ENCODE data around the gene ZNF469. TPM values are rescaled to one million over a fixed set of nuclear protein-coding genes. Genes with fewer than 3 reads are reported as not detected.

The ZNF469 gene
- total RNA-seq, 6 experiments from 2014 or later = 0.22 to 1.3 (median 0.37) TPM

DNA sequence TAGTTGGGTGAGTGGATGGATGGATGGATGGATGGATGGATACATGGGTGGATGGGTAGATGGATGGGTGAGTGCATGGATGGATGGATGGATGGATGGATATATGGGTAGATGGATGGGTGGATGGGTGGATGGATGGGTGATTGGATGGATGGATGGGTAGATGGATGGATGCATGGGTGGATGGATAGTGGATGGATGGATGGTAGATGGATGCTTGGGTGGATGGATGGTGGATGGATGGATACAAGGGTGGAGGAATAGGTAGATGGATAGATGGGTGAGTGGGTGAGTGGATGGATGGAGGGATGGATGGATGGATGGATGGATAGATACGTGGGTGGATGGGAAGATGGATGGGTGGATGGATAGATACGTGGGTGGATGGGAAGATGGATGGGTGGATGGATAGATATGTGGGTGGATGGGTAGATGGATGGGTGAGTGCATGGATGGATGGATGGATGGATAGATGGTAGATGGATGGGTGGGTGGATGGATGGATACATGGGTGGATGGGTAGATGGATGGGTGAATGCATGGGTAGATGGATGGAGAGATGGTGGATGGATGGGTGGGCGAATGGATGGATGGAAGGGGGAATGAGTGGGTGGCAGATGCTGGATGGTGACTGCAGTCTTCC, 19.0 kb downstream of the ZNF469 start:
- ATAC-seq (no peak), DNase-seq (no peak)
- Histone ChIP-seq H3K4me3 (no peak overlapping the region), H3K27ac (no peak overlapping the region), H3K27me3 (no peaks in the 10 kb centered on the region), H3K36me3 (no peaks in the 10 kb centered on the region), H3K4me1 (no peaks in the 10 kb centered on the region), H3K9me3 (no peaks in the 10 kb centered on the region)
- TF ChIP-seq CTCF (IDR thresholded peaks at IDR 0.05) = no peak
- WGBS (ENCODE audit: insufficient coverage, low coverage, low lambda C conversion rate, missing lambda C conversion rate) = 20% methylated on average over 3 of the region's 3 CpGs
- intact Hi-C loops (cut with DNase I) = no loop called here

GRCh38 chr16:88402551-88403240, 19.9 kb downstream of the ZNF469 start:
- no peak overlapping the region for H3K27ac ChIP-seq
- ATAC-seq (no peak), DNase-seq (no peak)
- intact Hi-C loops (cut with DNase I) = no loop called here
- H3K4me3 ChIP-seq = no peak overlapping the region
- H3K27me3 ChIP-seq = no peaks in the 10 kb centered on the region
- H3K9me3 ChIP-seq = no peaks in the 10 kb centered on the region
- H3K36me3 ChIP-seq = no peaks in the 10 kb centered on the region
- H3K4me1 ChIP-seq = no peaks in the 10 kb centered on the region
- 71% methylated on average over 18 of the region's 24 CpGs for WGBS (ENCODE audit: insufficient coverage, low coverage, low lambda C conversion rate, missing lambda C conversion rate)
- TF ChIP-seq POLR2A (IDR thresholded peaks at IDR 0.05) (no peak), CTCF (IDR thresholded peaks at IDR 0.05) (no peak)

DNA sequence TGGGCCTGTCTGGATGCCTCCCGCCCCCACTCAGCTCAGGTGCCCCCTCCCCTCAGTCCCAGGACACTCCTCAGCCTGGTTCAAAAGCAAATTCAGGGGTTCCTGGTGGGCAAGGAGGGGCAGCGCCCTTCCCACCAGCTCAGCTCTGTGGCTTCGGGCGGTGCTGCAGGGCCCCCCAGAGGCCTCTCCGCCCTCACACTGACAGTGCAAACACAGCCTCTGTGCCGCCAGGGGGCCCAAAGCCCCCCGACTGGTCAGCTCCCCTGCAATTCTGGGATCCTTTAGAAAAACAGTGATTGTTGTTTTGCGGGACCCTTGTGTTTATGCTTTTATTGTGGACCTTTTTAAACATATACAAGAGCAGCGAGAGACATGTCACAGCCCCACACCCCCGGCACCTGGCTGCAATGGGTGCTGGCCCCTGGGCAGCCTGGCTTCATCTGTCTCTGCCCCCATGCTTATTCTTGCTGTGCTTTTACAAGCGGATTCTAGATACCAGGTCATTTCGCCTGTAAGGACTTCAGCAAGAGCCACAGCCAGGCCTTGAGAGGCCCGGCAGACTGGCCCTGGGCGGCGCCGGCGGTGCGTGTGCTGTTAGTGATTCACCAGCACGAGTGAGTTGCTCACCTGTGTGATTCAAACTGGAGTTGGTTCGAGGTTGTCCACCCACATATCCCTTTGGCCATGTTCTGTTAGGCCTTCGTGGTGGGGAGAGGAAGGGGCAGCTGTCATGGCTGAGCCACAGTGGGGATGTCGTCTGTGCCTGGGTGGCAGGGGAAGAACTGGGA, 21.2 kb downstream of the ZNF469 start:
- ATAC-seq = no peak
- no peaks in the 10 kb centered on the region for H3K9me3 ChIP-seq
- WGBS (ENCODE audit: insufficient coverage, low coverage, low lambda C conversion rate, missing lambda C conversion rate) = 65% methylated on average over 8 of the region's 22 CpGs

GRCh38 chr16:88404769-88405168, 22.0 kb downstream of the ZNF469 start:
- Histone ChIP-seq H3K4me3 (no peak overlapping the region), H3K4me1 (no peaks in the 10 kb centered on the region), H3K27ac (no peak overlapping the region), H3K9me3 (no peaks in the 10 kb centered on the region), H3K36me3 (no peaks in the 10 kb centered on the region), H3K27me3 (no peaks in the 10 kb centered on the region)
- ATAC-seq (no peak), DNase-seq (no peak)
- intact Hi-C loops (cut with DNase I) = no loop called here
- 52% methylated on average over 3 of the region's 6 CpGs for WGBS (ENCODE audit: insufficient coverage, low coverage, low lambda C conversion rate, missing lambda C conversion rate)
- TF ChIP-seq CTCF (IDR thresholded peaks at IDR 0.05) (no peak), POLR2A (IDR thresholded peaks at IDR 0.05) (no peak)

More for the DNA sequence above, 21.2 kb downstream of the ZNF469 start:
- no peak overlapping the region for H3K4me3 ChIP-seq
- H3K36me3 ChIP-seq = no peaks in the 10 kb centered on the region
- TF ChIP-seq CTCF (IDR thresholded peaks at IDR 0.05) (no peak), POLR2A (IDR thresholded peaks at IDR 0.05) (no peak)
- no peaks in the 10 kb centered on the region for H3K4me1 ChIP-seq
- no peak for DNase-seq
- H3K27me3 ChIP-seq = no peaks in the 10 kb centered on the region
- no peak overlapping the region for H3K27ac ChIP-seq
- intact Hi-C loops (cut with DNase I) = no loop called here
